Muscle layer of duodenum (tissue), 2 donors: ENCODE measurements around the gene ZNF655.
A peak's percentile ranks its signal among the peaks of the same experiment; 100 is the strongest.

Experiments
- H3K27ac ChIP-seq: one replicate; pipeline ENCODE4 v1.7.0; 2013; ENCODE audit warnings: mild to moderate bottlenecking, low read length
- H3K27me3 ChIP-seq: one replicate; pipeline ENCODE4 v1.7.0; 2013; ENCODE audit warnings: low read depth, mild to moderate bottlenecking, control low read depth, low read length
- H3K36me3 ChIP-seq, 2 donors: one replicate each; pipeline ENCODE4 v1.7.0; 2013; ENCODE audit warnings: low read length in 2 of 2, control low read depth in 1 of 2, mild to moderate bottlenecking in 1 of 2; ENCODE audit not compliant: insufficient read depth in 2 of 2, control insufficient read depth in 1 of 2
- H3K4me1 ChIP-seq, 2 donors: one replicate each; pipeline ENCODE4 v1.7.0; 2013; ENCODE audit warnings: low read length in 2 of 2, mild to moderate bottlenecking in 2 of 2, control low read depth in 1 of 2, moderate library complexity in 1 of 2; ENCODE audit not compliant: insufficient read depth in 2 of 2, control insufficient read depth in 1 of 2
- H3K4me3 ChIP-seq, 2 donors: one replicate each; pipeline ENCODE4 v1.7.0; 2013; ENCODE audit warnings: low read length in 2 of 2, low read depth in 1 of 2, mild to moderate bottlenecking in 1 of 2
- H3K9me3 ChIP-seq, 2 donors: one replicate each; pipeline ENCODE4 v1.7.0; 2013; ENCODE audit warnings: low read length in 2 of 2, control low read depth in 1 of 2, mild to moderate bottlenecking in 1 of 2; ENCODE audit not compliant: control insufficient read depth in 1 of 2
- donor health status: healthy.

ZNF655 gene, protein sequence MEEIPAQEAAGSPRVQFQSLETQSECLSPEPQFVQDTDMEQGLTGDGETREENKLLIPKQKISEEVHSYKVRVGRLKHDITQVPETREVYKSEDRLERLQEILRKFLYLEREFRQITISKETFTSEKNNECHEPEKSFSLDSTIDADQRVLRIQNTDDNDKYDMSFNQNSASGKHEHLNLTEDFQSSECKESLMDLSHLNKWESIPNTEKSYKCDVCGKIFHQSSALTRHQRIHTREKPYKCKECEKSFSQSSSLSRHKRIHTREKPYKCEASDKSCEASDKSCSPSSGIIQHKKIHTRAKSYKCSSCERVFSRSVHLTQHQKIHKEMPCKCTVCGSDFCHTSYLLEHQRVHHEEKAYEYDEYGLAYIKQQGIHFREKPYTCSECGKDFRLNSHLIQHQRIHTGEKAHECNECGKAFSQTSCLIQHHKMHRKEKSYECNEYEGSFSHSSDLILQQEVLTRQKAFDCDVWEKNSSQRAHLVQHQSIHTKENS

DNA sequence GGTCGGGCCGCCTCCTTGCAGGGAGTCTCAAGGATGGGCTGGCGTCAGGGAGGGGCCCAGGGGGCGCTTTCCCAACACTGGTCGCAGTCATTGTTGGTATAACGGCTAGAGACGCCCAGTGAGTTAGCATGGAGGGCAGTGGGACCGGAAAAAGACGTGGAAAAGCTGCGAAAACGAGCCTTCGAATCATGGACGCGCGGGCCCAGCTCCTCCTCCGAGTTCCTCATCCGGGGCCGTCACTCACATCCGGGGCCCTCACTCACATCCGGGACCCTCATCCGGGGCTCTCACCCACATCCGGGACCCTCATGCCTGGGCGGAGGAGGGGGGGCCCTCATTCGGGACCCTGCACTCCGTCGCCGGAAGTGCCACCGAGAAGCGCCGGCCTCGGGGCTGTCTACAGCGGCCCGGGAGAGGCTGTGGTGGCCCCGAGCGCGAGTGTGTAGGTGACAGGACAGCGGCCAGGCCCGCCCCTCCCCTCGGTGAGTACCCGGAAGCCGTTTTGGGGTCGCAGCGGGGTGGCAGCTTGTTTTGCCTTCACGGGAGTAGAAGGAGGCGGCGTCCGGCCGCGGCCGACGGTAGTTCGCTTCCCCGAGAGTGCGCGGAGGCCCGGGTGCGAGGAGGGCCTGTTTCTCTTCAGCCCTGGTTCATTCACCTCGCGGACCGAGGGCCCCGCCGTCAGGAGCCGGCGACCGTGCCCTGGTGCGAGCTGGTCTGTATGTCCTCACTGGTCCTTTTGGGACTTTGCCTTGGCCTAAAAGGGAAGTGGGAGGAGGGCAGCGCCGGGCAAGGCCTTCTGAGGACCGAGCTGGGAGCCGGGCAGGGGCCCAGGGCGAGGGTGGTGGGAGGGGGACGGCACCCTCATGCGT is at the start of gene ZNF655:
Gene ZNF655 (plus strand): TSS at position 337 of the 869 bp plus-strand sequence. CDS start 1,918 bp downstream, outside the sequence.
- Histone ChIP-seq H3K4me3 (peak within 1 kb of the TSS; percentile 90 to 93), H3K27ac (peak within 1 kb of the TSS; percentile 99), H3K4me1 (peaks cover 0 to 27% of the 10 kb centered on the region in 2 donors), H3K27me3 (no peaks in the 10 kb centered on the region), H3K36me3 (peaks cover 40 to 47% of the 10 kb centered on the region in 2 donors), H3K9me3 (no peaks in the 10 kb centered on the region)

GRCh38 chr7:99514050-99514449 is 44.4 kb upstream of the ZNF655 start:
- Histone ChIP-seq H3K27ac (no peak overlapping the region), H3K27me3 (no peaks in the 10 kb centered on the region), H3K36me3 (peaks cover 8 to 48% of the 10 kb centered on the region in 2 donors), H3K9me3 (no peaks in the 10 kb centered on the region), H3K4me3 (no peak overlapping the region), H3K4me1 (no peaks in the 10 kb centered on the region)

GRCh38 chr7:99521399-99521798 is 37.0 kb upstream of the ZNF655 start:
- Histone ChIP-seq H3K27me3 (no peaks in the 10 kb centered on the region), H3K4me3 (no peak overlapping the region), H3K27ac (no peak overlapping the region), H3K36me3 (peaks cover 25 to 41% of the 10 kb centered on the region in 2 donors), H3K4me1 (no peaks in the 10 kb centered on the region), H3K9me3 (no peaks in the 10 kb centered on the region)

GRCh38 chr7:99525713-99526440 is 32.6 kb upstream of the ZNF655 start:
- H3K27ac ChIP-seq, result no peak overlapping the region
- no peak overlapping the region for H3K4me3 ChIP-seq
- H3K27me3 ChIP-seq, result no peaks in the 10 kb centered on the region
- no peaks in the 10 kb centered on the region for H3K4me1 ChIP-seq
- peaks cover 17 to 57% of the 10 kb centered on the region in 2 donors for H3K36me3 ChIP-seq
- H3K9me3 ChIP-seq, result peaks cover 6 to 13% of the 10 kb centered on the region in 2 donors

DNA sequence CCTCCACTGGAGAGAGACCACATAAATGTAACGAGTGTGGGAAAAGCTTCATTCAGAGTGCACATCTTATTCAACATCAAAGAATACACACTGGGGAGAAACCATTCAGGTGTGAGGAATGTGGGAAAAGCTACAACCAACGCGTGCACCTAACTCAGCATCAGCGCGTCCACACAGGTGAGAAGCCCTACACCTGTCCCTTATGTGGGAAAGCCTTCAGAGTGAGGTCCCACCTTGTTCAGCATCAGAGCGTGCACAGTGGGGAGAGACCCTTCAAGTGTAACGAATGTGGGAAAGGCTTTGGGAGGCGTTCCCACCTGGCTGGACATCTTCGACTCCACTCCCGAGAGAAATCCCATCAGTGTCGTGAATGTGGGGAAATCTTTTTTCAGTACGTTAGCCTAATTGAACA is 27.1 kb upstream of the ZNF655 start:
- H3K27me3 ChIP-seq, result no peaks in the 10 kb centered on the region
- H3K36me3 ChIP-seq, result peaks cover 22 to 69% of the 10 kb centered on the region in 2 donors
- peak overlapping the region; percentile 10 to 49 for H3K4me3 ChIP-seq
- no peak overlapping the region for H3K27ac ChIP-seq
- peaks cover 28 to 56% of the 10 kb centered on the region in 2 donors for H3K9me3 ChIP-seq
- no peaks in the 10 kb centered on the region for H3K4me1 ChIP-seq

DNA sequence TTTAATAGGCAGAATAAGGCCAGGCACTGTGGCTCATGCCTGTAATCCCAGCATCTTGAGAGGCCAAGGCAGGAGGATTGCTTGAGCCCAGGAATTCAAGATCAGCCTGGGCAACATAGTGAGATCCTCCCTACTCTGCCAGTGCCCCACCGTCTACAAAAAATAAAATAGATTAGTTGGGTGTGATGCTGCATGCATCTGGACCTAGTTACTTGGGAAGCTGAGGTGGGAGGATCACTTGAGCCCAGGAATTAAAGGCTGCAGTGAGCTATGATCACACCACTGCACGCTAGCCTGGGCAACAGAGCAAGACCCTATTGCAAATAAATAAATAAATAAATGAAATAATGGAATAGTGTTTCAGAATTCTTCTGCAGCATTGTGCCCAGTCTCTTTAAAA is 22.8 kb upstream of the ZNF655 start:
- Histone ChIP-seq H3K9me3 (peaks cover 28 to 75% of the 10 kb centered on the region in 2 donors), H3K27me3 (no peaks in the 10 kb centered on the region)

GRCh38 chr7:99539213-99539811 is 19.1 kb upstream of the ZNF655 start:
- Histone ChIP-seq H3K27ac (no peak overlapping the region), H3K9me3 (peaks cover 10 to 57% of the 10 kb centered on the region in 2 donors), H3K36me3 (peaks cover 0 to 16% of the 10 kb centered on the region in 2 donors), H3K4me1 (no peaks in the 10 kb centered on the region), H3K4me3 (no peak overlapping the region), H3K27me3 (no peaks in the 10 kb centered on the region)

More for the DNA sequence above, 22.8 kb upstream of the ZNF655 start:
- Histone ChIP-seq H3K27ac (no peak overlapping the region), H3K36me3 (peaks cover 14 to 28% of the 10 kb centered on the region in 2 donors), H3K4me3 (no peak overlapping the region), H3K4me1 (no peaks in the 10 kb centered on the region)

DNA sequence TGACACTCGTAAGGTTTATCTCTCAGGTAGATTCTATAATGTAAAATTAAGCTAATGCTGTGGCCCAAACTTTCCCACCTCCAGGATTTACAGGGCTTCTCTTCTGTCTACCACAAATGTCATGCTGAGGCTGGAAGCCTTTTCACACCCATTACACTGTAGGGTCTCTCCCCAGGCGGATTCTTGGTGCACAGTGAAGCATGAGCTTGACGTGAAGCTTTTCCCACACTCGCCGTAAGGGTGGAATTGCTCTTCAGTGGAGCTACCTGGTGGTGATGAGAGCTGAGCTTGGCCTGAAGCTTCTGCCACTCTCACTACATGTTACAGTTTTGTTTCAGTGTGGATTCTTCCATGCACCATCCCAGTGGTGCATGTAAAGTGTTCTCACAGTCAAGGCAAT is 17.9 kb upstream of the ZNF655 start:
- Histone ChIP-seq H3K9me3 (peaks cover 10 to 47% of the 10 kb centered on the region in 2 donors), H3K36me3 (peaks cover 0 to 16% of the 10 kb centered on the region in 2 donors), H3K27ac (no peak overlapping the region), H3K27me3 (no peaks in the 10 kb centered on the region), H3K4me1 (no peaks in the 10 kb centered on the region), H3K4me3 (peak overlapping the region in 1 of 2 donors; percentile 38)

- no peak overlapping the region for H3K4me3 ChIP-seq
- peaks cover 0 to 17% of the 10 kb centered on the region in 2 donors for H3K36me3 ChIP-seq
- peaks cover 10 to 47% of the 10 kb centered on the region in 2 donors for H3K9me3 ChIP-seq
- H3K27me3 ChIP-seq, result no peaks in the 10 kb centered on the region
- no peaks in the 10 kb centered on the region for H3K4me1 ChIP-seq
- no peak overlapping the region for H3K27ac ChIP-seq
Observed at GRCh38 chr7:99541212-99541611, 17.2 kb upstream of the ZNF655 start.

- no peak overlapping the region for H3K27ac ChIP-seq
- no peaks in the 10 kb centered on the region for H3K4me1 ChIP-seq
- H3K27me3 ChIP-seq, result no peaks in the 10 kb centered on the region
- peaks cover 7 to 36% of the 10 kb centered on the region in 2 donors for H3K36me3 ChIP-seq
- H3K4me3 ChIP-seq, result peak overlapping the region in 1 of 2 donors; percentile 0
- H3K9me3 ChIP-seq, result peaks cover 10 to 42% of the 10 kb centered on the region in 2 donors
Observed at GRCh38 chr7:99543081-99543671, 15.3 kb upstream of the ZNF655 start.
